ENCODE data around the gene TST. TPM values are rescaled to one million over a fixed set of nuclear protein-coding genes. Genes with fewer than 3 reads are reported as not detected.

Gene TST
- total and polyA plus RNA-seq, 2 donors: 13.8 to 17.1 TPM

Other genes starting within 250 kb of the TST start
- 23.0 TPM for gene IFT27, start 243.3 kb downstream of the TST start, total RNA-seq
- 33.9 TPM for gene IFT27, start 243.3 kb downstream of the TST start, polyA plus RNA-seq
- 0.47 TPM for gene PVALB, start 202.4 kb downstream of the TST start, total RNA-seq
- 2.2 TPM for gene PVALB, start 202.4 kb downstream of the TST start, polyA plus RNA-seq
- gene NCF4, start 158.4 kb downstream of the TST start, total RNA-seq: 17.6 TPM
- gene NCF4, start 158.4 kb downstream of the TST start, polyA plus RNA-seq: 24.0 TPM
- 8.5 TPM for gene CSF2RB, start 105.8 kb downstream of the TST start, total RNA-seq
- 14.6 TPM for gene CSF2RB, start 105.8 kb downstream of the TST start, polyA plus RNA-seq
- gene MPST, start 295 bp upstream of the TST start, total RNA-seq: 18.2 TPM
- gene MPST, start 295 bp upstream of the TST start, polyA plus RNA-seq: 32.1 TPM
- gene KCTD17, start 32.3 kb upstream of the TST start, total RNA-seq: 10.5 TPM
- gene KCTD17, start 32.3 kb upstream of the TST start, polyA plus RNA-seq: 25.2 TPM
- 0.57 TPM for gene TMPRSS6, start 90.3 kb upstream of the TST start, total RNA-seq
- gene TMPRSS6, start 90.3 kb upstream of the TST start, polyA plus RNA-seq: 1.8 TPM
- 4.2 TPM for gene IL2RB, start 130.5 kb upstream of the TST start, total RNA-seq
- 7.0 TPM for gene IL2RB, start 130.5 kb upstream of the TST start, polyA plus RNA-seq
- 3.6 TPM for gene C1QTNF6, start 168.8 kb upstream of the TST start, total RNA-seq
- gene C1QTNF6, start 168.8 kb upstream of the TST start, polyA plus RNA-seq: 23.2 TPM
- 25.6 TPM for gene SSTR3, start 193.0 kb upstream of the TST start, total RNA-seq
- gene SSTR3, start 193.0 kb upstream of the TST start, polyA plus RNA-seq: 3.9 TPM
- gene RAC2, start 224.8 kb upstream of the TST start, total RNA-seq: 149 TPM
- gene RAC2, start 224.8 kb upstream of the TST start, polyA plus RNA-seq: 206 TPM